Measurements from ENCODE around the gene CEP95.

DNA sequence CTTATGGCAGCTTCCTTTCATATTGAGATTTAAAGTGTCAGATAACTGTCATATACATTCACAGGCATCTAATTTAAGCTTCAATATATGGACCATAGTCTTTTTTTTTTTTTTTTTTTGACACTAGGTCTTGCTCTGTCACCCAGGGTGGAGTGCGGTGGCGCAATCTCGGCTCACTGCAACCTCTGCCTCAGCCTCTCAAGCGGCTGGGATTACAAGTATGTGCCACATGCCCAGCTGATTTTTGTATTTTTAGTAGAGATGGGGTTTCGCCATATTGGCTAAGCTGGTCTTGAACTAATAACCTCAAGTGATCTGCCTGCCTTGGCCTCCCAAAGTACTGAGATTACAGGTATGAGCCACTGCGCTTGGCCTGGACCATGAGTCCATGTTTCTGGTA is 13.6 kb downstream of the CEP95 start:
- TF ChIP-seq POLR2A (IDR thresholded peaks at IDR 0.05), result no peak
- TF ChIP-seq, protein P1, sequence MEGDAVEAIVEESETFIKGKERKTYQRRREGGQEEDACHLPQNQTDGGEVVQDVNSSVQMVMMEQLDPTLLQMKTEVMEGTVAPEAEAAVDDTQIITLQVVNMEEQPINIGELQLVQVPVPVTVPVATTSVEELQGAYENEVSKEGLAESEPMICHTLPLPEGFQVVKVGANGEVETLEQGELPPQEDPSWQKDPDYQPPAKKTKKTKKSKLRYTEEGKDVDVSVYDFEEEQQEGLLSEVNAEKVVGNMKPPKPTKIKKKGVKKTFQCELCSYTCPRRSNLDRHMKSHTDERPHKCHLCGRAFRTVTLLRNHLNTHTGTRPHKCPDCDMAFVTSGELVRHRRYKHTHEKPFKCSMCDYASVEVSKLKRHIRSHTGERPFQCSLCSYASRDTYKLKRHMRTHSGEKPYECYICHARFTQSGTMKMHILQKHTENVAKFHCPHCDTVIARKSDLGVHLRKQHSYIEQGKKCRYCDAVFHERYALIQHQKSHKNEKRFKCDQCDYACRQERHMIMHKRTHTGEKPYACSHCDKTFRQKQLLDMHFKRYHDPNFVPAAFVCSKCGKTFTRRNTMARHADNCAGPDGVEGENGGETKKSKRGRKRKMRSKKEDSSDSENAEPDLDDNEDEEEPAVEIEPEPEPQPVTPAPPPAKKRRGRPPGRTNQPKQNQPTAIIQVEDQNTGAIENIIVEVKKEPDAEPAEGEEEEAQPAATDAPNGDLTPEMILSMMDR (IDR thresholded peaks at IDR 0.05), result no peak

Measured in stomach (tissue), 4 donors.